Activated CD4-positive, CD25-positive, alpha-beta regulatory T cell (primary cell): Measurements from ENCODE around the gene GSTT4.
"Not testable (repeated sequence)": the region's sequence is repeated elsewhere in the genome, so short reads cannot be mapped to it uniquely, and the experiment has no call there.

ENCODE experiments used
- DNase-seq, 4 experiments: peaks; one replicate each; lab custom pipeline; 2025; lab: John Stamatoyannopoulos, UW

GSTT4 gene

GRCh38 chr22:23953485-23953884 lies 51.8 kb downstream of the GSTT4 start:
- not testable (repeated sequence) for DNase-seq

GRCh38 chr22:23952794-23953405 lies 52.4 kb downstream of the GSTT4 start:
- not testable (repeated sequence) for DNase-seq

- not testable (repeated sequence) for DNase-seq
Observed at GRCh38 chr22:23951383-23951782, 53.9 kb downstream of the GSTT4 start.

- DNase-seq, result not testable (repeated sequence)
Observed at GRCh38 chr22:23949764-23950163, 55.5 kb downstream of the GSTT4 start.
